ENCODE measurements around the gene RPN2.

RPN2 gene

GRCh38 chr20:37219751-37220668 lies 40.9 kb downstream of the RPN2 start:
- DNase-seq: no peak

DNA sequence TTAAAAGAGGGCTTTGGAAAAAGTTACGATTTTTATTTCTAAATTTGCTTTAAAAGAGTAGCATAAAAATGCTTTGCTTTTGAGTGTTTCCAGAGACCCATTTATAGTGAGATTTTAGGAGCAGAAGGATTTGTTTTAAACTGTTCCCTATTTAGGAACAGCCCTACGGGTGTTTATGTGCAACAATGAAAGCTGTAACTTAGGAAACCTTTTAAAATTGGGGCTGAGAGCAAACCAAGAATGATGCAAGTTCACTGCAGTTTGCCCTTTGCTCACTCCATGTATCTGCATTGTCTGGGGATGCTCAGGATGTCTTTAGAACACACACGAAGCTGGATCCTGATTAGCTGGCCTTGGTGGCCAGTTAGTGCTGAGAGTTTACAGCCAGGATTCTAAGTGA lies 41.6 kb downstream of the RPN2 start:
- no peak for DNase-seq

DNA sequence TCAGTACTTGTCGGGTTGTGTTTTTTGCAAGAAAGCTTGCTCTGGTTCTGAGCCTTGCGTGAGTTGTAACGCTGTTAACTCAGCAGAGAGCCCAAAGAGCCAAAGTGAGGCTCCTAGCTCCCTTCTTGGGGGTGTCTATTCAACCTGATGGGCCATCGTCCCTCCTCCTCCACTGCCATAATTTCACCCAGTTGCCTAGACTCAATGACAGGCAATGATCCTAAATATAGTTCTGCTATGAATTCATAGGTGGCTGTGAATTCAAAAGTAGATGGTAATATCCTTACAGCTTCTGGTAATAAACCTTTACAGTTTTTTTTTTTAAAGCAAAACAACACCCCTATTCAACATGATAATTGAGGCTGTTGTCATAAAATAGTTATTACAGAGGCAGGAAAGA lies 43.0 kb downstream of the RPN2 start:
- DNase-seq: no peak

- DNase-seq: no peak
These were observed 43.9 kb downstream of the RPN2 start for GRCh38 chr20:37223053-37223452.

DNA sequence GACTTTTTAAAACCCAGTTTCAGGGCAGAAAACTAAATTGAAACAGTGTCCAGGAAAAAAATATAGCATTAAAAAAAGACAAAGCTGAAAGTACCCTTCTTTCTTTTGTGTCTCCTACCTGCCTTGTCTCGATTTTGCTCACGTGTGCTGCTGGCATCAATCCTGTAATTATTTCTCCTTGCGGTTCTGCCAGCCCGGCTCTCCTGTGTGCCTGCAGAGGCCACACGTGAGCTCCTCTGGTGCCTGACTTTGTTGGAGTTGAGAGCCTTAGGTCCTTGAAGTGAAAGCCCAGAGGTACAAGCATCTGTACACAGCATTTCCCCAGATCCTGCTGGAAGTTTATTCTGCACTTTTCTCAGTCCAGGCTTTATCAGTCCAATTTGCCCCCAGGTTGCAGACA lies 46.0 kb downstream of the RPN2 start:
- DNase-seq: no peak

- no peak for DNase-seq
These were observed 47.8 kb downstream of the RPN2 start for GRCh38 chr20:37226889-37227288.

DNA sequence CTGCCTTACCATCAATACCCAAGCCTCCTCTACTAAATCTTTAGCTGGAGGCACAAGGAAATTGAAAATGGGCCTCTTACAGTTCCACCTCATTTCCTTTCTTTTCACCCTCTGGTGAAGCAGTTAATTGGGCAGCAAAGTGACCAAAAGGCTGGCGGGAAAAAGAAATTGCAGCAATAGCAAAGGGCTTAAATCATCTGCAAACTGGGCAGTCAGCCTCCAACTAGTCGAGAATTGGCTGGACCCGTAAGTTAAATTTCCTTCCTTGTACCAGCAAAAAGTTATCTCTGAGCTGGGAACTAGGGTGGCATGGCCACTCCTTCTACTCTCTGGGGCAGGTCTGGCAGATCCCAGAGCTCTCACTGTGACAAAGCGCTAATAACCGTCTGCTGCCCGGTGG lies 49.0 kb downstream of the RPN2 start:
- DNase-seq: no peak

GRCh38 chr20:37228656-37229055 lies 49.5 kb downstream of the RPN2 start:
- DNase-seq: no peak

- no peak for DNase-seq
These were observed 50.2 kb downstream of the RPN2 start for GRCh38 chr20:37229357-37229756.

- no peak for DNase-seq
These were observed 51.1 kb downstream of the RPN2 start for GRCh38 chr20:37230200-37230599.

- DNase-seq: no peak
These were observed 53.0 kb downstream of the RPN2 start for GRCh38 chr20:37231947-37232630.

- DNase-seq: no peak
These were observed 54.6 kb downstream of the RPN2 start for GRCh38 chr20:37233548-37234253.

DNA sequence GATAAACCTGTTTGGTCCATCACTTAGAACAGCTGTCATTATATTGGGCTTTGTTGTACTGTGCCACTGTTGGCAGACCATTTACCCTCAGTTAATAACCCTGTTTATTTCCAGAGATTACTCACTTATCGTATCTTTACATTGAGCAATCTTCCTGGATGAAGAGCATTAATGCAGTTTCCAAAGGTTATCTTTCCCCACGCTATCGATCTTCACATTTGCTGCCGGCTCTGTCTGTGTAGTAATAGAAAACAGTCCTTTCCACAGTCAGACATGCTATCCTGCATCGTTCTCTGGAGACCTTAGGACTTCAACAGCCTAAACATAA lies 55.1 kb downstream of the RPN2 start:
- no peak for DNase-seq

DNA sequence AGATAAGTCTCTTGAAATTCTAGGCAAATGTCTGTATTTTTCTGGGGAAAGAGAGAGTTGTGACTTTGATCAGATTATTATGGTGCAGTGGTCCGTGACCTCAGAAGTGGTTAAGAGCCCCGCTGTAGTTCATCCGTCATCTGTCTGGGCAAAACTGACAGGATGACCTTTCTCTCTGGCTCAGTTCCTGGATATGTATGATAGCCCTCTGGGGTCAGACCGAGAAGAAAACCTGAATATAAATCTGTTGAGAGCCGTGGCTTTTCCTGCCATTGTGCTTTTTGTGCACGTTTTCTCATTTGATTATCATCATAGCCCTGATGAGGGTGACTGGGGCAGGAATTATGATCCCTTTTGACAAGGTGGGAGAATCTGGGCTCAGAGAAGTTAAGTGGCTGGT lies 55.9 kb downstream of the RPN2 start:
- DNase-seq: no peak

- DNase-seq: no peak
These were observed 57.3 kb downstream of the RPN2 start for GRCh38 chr20:37236462-37236861.

DNA sequence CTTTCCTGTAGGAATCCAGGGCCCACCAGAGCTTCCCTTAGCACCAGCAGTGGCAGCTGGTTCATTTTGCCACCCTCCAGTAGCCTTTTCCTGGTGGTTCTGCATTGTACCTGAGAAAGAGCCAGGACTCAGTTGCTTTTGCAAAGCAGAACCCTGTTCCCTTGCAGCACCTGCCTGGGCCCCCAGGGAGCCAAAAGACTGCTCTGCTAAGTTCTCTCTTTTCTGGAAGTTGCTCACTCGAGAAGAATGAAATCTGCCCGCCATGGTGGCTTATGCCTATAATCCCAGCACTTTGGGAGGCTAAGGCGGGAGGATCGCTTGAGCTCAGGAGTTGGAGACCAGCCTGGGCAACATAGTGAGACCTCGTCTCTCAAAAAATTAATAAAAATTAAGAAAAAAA lies 58.5 kb downstream of the RPN2 start:
- DNase-seq: no peak

DNA sequence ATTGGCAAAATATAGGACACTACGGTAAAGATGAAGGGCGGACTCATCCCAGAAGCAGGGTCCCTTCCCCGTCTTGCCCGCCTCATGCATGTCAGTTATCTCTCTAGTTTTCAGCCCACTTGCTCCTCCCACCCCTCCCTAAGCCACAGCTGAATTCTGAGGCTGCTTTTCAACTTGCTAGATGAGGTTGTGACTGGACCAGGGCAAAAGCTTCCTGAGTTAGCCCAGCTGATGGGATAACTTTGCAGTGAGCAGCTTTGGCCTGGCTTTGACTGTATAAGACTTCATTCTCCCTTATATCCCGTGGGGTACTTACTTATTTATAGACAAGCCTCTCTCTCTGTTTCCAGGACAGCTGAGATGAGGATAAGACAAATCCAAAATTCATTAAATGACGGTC lies 59.3 kb downstream of the RPN2 start:
- no peak for DNase-seq

DNA sequence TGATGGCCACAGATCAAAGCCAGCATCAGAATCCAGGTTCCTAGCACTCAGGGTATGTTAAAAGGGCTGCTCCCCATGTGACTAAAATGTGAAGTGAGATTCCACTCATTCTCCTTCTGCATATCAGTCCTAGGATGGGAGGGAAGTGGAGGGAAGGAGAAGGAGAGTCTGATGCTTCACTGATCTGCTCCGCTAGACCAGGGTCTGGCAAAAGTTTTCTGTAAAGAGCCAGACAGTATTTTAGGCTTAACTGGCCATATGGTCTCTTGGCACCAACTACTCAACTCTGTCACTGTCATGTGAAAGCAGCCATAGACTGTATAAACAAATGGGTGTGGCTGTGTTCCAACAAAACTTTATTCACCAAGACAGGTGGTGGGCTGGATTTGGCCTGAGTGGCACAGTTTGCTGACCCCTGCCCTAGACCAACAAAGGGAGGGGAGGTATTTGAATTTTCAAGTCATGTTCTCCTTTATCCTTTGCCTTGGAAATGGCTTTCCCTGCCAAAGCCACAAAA lies 59.9 kb downstream of the RPN2 start:
- no peak for DNase-seq

GRCh38 chr20:37240337-37241067 lies 61.4 kb downstream of the RPN2 start:
- no peak for DNase-seq

- no peak for DNase-seq
These were observed 63.4 kb downstream of the RPN2 start for GRCh38 chr20:37242503-37242902.

DNA sequence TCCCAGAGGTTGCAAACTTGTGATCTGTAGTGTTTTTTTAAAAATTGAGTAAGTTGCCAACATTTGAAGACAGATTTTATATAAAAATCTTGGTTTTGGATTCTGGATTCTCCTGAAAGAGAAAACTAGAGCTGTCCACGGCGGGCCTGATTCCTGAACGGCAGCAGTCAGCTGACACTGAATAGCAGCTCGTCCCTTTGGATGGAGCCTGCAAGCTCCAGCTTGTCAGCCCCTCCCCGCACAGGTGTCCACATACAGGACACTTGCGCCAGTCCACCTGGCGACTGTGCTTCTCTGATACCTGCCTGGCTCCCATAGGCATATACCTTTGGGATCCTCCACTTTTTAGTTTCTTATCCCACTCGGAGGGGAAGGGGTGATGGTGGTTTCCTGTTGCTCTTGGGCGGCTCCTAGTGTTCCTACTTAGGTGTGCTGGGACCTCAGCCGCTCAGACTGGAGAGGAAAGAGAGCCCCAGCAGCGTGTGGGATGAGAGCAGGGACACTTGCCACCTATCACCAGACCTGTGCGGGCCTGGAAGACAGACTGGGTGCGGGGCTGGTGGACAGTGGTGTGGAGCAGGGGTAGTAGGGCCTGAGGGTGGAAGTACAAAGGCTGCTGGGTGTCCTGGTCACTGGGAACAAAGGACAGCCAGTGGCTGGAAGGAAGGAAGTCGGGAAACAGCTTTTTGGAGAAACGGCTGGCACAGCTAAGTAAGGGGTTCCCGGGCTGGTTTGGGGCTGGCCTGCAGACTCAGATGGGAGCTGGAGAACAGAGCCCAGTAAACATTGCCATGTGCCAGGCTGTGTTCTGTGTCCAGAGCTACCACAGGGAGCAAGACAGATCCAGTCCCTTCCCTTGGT lies 64.2 kb downstream of the RPN2 start:
- DNase-seq: no peak

Data from stimulated activated CD4-positive, alpha-beta T cell treated with anti-CD3 and anti-CD28 coated beads, Interleukin-4, amount 100 ng/mL, for 4 hours (primary cell).